HEK293 (cell line): ENCODE results near the gene TCTN1.

Source experiments
- SCRT2 ChIP-seq: fragments of 450-650 bp; formaldehyde crosslinking; IDR thresholded peaks from 2 replicates; pipeline ENCODE4 v1.5.1; 2016; ENCODE audit warnings: missing biosample characterization, missing genetic modification characterization
- ZBTB7A ChIP-seq: fragments of 450-650 bp; formaldehyde crosslinking; IDR thresholded peaks from 2 replicates; pipeline ENCODE4 v1.5.1; 2016; ENCODE audit warnings: low read depth, missing biosample characterization, missing genetic modification characterization
- ZNF223 ChIP-seq: fragments of 450-650 bp; formaldehyde crosslinking; IDR thresholded peaks from 2 replicates; pipeline ENCODE4 v1.5.1; 2016; ENCODE audit warnings: missing biosample characterization, missing genetic modification characterization
- ZNF560 ChIP-seq: fragments of 450-650 bp; formaldehyde crosslinking; IDR thresholded peaks from 2 replicates; pipeline ENCODE4 v1.5.1; 2017; ENCODE audit warnings: missing biosample characterization, missing genetic modification characterization, borderline replicate concordance
- TF ChIP-seq, protein P1 (sequence below): fragments of 450-650 bp; formaldehyde crosslinking; IDR thresholded peaks from 2 replicates; pipeline ENCODE4 v1.5.1; 2016; ENCODE audit warnings: missing biosample characterization, missing genetic modification characterization
- TF ChIP-seq, protein P2 (sequence below): fragments of 450-650 bp; formaldehyde crosslinking; IDR thresholded peaks from 2 replicates; pipeline ENCODE4 v1.5.1; 2016; ENCODE audit warnings: missing biosample characterization, missing genetic modification characterization, borderline replicate concordance
- TF ChIP-seq, protein P3 (sequence below): fragments of 450-650 bp; formaldehyde crosslinking; IDR thresholded peaks from 2 replicates; pipeline ENCODE4 v1.5.1; 2016; ENCODE audit warnings: missing biosample characterization, missing genetic modification characterization

DNA sequence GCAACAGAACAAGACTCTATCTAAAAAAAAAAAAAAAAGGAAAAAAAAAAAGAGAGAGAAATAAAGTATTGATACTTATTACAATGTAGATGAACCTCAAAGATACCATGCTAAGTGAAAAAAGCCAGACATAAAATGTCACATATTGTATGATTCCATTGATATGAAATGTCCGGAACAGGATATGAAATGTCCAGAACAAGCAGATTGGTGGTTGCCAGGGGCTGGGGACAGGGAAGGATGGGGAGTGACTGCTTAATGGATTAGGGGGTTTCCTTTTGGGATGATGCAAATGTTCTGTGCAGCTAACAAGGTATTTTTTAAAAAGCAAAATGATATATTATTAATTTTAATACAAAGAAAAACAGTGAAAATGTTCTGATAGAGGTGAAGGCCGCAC, 70.0 kb downstream of the TCTN1 start:
- TF ChIP-seq, protein P1, sequence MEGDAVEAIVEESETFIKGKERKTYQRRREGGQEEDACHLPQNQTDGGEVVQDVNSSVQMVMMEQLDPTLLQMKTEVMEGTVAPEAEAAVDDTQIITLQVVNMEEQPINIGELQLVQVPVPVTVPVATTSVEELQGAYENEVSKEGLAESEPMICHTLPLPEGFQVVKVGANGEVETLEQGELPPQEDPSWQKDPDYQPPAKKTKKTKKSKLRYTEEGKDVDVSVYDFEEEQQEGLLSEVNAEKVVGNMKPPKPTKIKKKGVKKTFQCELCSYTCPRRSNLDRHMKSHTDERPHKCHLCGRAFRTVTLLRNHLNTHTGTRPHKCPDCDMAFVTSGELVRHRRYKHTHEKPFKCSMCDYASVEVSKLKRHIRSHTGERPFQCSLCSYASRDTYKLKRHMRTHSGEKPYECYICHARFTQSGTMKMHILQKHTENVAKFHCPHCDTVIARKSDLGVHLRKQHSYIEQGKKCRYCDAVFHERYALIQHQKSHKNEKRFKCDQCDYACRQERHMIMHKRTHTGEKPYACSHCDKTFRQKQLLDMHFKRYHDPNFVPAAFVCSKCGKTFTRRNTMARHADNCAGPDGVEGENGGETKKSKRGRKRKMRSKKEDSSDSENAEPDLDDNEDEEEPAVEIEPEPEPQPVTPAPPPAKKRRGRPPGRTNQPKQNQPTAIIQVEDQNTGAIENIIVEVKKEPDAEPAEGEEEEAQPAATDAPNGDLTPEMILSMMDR (tag by site-specific recombination) = no peak
- TF ChIP-seq ZBTB7A (tag by site-specific recombination) (no peak), ZNF560 (tag by site-specific recombination) (no peak), SCRT2 (tag by site-specific recombination) (no peak), ZNF223 (tag by site-specific recombination) (no peak)
- TF ChIP-seq, protein P2, sequence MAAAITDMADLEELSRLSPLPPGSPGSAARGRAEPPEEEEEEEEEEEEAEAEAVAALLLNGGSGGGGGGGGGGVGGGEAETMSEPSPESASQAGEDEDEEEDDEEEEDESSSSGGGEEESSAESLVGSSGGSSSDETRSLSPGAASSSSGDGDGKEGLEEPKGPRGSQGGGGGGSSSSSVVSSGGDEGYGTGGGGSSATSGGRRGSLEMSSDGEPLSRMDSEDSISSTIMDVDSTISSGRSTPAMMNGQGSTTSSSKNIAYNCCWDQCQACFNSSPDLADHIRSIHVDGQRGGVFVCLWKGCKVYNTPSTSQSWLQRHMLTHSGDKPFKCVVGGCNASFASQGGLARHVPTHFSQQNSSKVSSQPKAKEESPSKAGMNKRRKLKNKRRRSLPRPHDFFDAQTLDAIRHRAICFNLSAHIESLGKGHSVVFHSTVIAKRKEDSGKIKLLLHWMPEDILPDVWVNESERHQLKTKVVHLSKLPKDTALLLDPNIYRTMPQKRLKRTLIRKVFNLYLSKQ = no peak
- TF ChIP-seq, protein P3, sequence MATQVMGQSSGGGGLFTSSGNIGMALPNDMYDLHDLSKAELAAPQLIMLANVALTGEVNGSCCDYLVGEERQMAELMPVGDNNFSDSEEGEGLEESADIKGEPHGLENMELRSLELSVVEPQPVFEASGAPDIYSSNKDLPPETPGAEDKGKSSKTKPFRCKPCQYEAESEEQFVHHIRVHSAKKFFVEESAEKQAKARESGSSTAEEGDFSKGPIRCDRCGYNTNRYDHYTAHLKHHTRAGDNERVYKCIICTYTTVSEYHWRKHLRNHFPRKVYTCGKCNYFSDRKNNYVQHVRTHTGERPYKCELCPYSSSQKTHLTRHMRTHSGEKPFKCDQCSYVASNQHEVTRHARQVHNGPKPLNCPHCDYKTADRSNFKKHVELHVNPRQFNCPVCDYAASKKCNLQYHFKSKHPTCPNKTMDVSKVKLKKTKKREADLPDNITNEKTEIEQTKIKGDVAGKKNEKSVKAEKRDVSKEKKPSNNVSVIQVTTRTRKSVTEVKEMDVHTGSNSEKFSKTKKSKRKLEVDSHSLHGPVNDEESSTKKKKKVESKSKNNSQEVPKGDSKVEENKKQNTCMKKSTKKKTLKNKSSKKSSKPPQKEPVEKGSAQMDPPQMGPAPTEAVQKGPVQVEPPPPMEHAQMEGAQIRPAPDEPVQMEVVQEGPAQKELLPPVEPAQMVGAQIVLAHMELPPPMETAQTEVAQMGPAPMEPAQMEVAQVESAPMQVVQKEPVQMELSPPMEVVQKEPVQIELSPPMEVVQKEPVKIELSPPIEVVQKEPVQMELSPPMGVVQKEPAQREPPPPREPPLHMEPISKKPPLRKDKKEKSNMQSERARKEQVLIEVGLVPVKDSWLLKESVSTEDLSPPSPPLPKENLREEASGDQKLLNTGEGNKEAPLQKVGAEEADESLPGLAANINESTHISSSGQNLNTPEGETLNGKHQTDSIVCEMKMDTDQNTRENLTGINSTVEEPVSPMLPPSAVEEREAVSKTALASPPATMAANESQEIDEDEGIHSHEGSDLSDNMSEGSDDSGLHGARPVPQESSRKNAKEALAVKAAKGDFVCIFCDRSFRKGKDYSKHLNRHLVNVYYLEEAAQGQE (tag by site-specific recombination) = no peak
